HG03439 (cell line): ENCODE measurements around the gene CSTPP1.

Source experiments
- ATAC-seq: cut with Tn5 transposase; IDR thresholded peaks from one replicate; pipeline ENCODE4 v1.9.1; 2021; ENCODE audit warnings: mild to moderate bottlenecking, moderate library complexity; ENCODE audit not compliant: unreplicated experiment

CSTPP1 gene

GRCh38 chr11:47124675-47125074 is 188.1 kb downstream of the CSTPP1 start:
- no peak for ATAC-seq

- no peak for ATAC-seq
Observed at GRCh38 chr11:47125083-47125482, 188.5 kb downstream of the CSTPP1 start.

GRCh38 chr11:47127213-47127612 is 190.7 kb downstream of the CSTPP1 start:
- no peak for ATAC-seq

GRCh38 chr11:47130543-47130942 is 194.0 kb downstream of the CSTPP1 start:
- ATAC-seq: no peak

GRCh38 chr11:47131136-47131535 is 194.6 kb downstream of the CSTPP1 start:
- ATAC-seq: no peak

- no peak for ATAC-seq
Observed at GRCh38 chr11:47132490-47132889, 195.9 kb downstream of the CSTPP1 start.

GRCh38 chr11:47132981-47133380 is 196.4 kb downstream of the CSTPP1 start:
- no peak for ATAC-seq

GRCh38 chr11:47136327-47136726 is 199.8 kb downstream of the CSTPP1 start:
- ATAC-seq: no peak

GRCh38 chr11:47136921-47137320 is 200.4 kb downstream of the CSTPP1 start:
- no peak for ATAC-seq

- no peak for ATAC-seq
Observed at GRCh38 chr11:47137476-47137875, 200.9 kb downstream of the CSTPP1 start.

- no peak for ATAC-seq
Observed at GRCh38 chr11:47139878-47140277, 203.3 kb downstream of the CSTPP1 start.

- no peak for ATAC-seq
Observed at GRCh38 chr11:47143322-47143721, 206.8 kb downstream of the CSTPP1 start.

- ATAC-seq: no peak
Observed at GRCh38 chr11:47144541-47144940, 208.0 kb downstream of the CSTPP1 start.

- no peak for ATAC-seq
Observed at GRCh38 chr11:47147250-47147649, 210.7 kb downstream of the CSTPP1 start.

- no peak for ATAC-seq
Observed at GRCh38 chr11:47147681-47148080, 211.1 kb downstream of the CSTPP1 start.

- no peak for ATAC-seq
Observed at GRCh38 chr11:47148270-47148669, 211.7 kb downstream of the CSTPP1 start.

- no peak for ATAC-seq
Observed at GRCh38 chr11:47148903-47149531, 212.5 kb downstream of the CSTPP1 start.

GRCh38 chr11:47149782-47150181 is 213.2 kb downstream of the CSTPP1 start:
- no peak for ATAC-seq

- no peak for ATAC-seq
Observed at GRCh38 chr11:47152126-47152952, 215.8 kb downstream of the CSTPP1 start.

- ATAC-seq: no peak
Observed at GRCh38 chr11:47152953-47153950, 216.7 kb downstream of the CSTPP1 start.
